Loucy (cell line): ENCODE measurements around the gene ZC2HC1B.

Source experiments
- H2AFZ ChIP-seq: fragments of 200-600 bp; sonication (generic); 2 replicates; pipeline ENCODE4 v1.6.0; 2016; ENCODE audit warnings: antibody characterized with exemption, mild to moderate bottlenecking, low read length, moderate library complexity
- H3F3A ChIP-seq: fragments of 200-600 bp; 2 replicates; pipeline ENCODE4 v1.6.0; 2016; ENCODE audit warnings: antibody characterized with exemption, low read depth, mild to moderate bottlenecking
- H3K27me3 ChIP-seq: fragments of 200-600 bp; sonication (generic); 2 replicates; pipeline ENCODE4 v1.6.1; 2014; ENCODE audit warnings: low read length, mild to moderate bottlenecking; ENCODE audit not compliant: insufficient read depth, poor library complexity, severe bottlenecking
- H3K36me3 ChIP-seq: fragments of 200-600 bp; sonication (generic); 2 replicates; pipeline ENCODE4 v1.6.1; 2016; ENCODE audit warnings: low read length; ENCODE audit not compliant: insufficient read depth
- H3K4me1 ChIP-seq: fragments of 200-600 bp; sonication (generic); 2 replicates; pipeline ENCODE4 v1.5.1; 2014; ENCODE audit warnings: low read length, mild to moderate bottlenecking; ENCODE audit not compliant: insufficient read depth, poor library complexity, severe bottlenecking
- H3K4me2 ChIP-seq: fragments of 200-600 bp; sonication (generic); 2 replicates; pipeline ENCODE4 v1.6.0; 2014; ENCODE audit warnings: antibody characterized with exemption, low read length, low read depth, mild to moderate bottlenecking; ENCODE audit not compliant: poor library complexity, severe bottlenecking
- H3K4me3 ChIP-seq: fragments of 200-600 bp; sonication (generic); 2 replicates; pipeline ENCODE4 v1.5.1; 2014; ENCODE audit warnings: low read length, mild to moderate bottlenecking, mixed read lengths; ENCODE audit not compliant: poor library complexity, severe bottlenecking
- H3K79me2 ChIP-seq: fragments of 200-600 bp; sonication (generic); 2 replicates; pipeline ENCODE4 v1.6.1; 2014; ENCODE audit warnings: low read length; ENCODE audit not compliant: insufficient read depth
- H3K9ac ChIP-seq: fragments of 200-600 bp; sonication (generic); 2 replicates; pipeline ENCODE4 v1.6.0; 2014; ENCODE audit warnings: mild to moderate bottlenecking, low read depth, low read length, moderate library complexity; ENCODE audit not compliant: poor library complexity, severe bottlenecking
- H3K9me2 ChIP-seq: fragments of 200-600 bp; sonication (generic); replicated peaks from 2 replicates; pipeline ENCODE4 v1.6.1; 2016; ENCODE audit warnings: low read depth, low read length, mixed read lengths
- H3K9me3 ChIP-seq: fragments of 200-600 bp; sonication (generic); 2 replicates; pipeline ENCODE4 v1.6.1; 2014; ENCODE audit warnings: mild to moderate bottlenecking, antibody characterized with exemption, low read length, low read depth; ENCODE audit not compliant: insufficient read depth
- H4K20me1 ChIP-seq: fragments of 200-600 bp; sonication (generic); 2 replicates; pipeline ENCODE4 v1.6.0; 2014; ENCODE audit warnings: antibody characterized with exemption, low read length, mild to moderate bottlenecking; ENCODE audit not compliant: insufficient read depth, poor library complexity, severe bottlenecking
- EZH2phosphoT487 ChIP-seq: fragments of 200-600 bp; IDR thresholded peaks from 2 replicates; pipeline ENCODE4 v1.6.1; 2018; ENCODE audit warnings: antibody characterized with exemption, mild to moderate bottlenecking, moderate library complexity, borderline replicate concordance
- TF ChIP-seq, protein P1 (sequence below): fragments of 200-600 bp; sonication (generic); conservative IDR thresholded peaks from 2 replicates; pipeline ENCODE4 v1.5.1; 2014; ENCODE audit warnings: mild to moderate bottlenecking, antibody characterized with exemption, low read length

Gene ZC2HC1B

DNA sequence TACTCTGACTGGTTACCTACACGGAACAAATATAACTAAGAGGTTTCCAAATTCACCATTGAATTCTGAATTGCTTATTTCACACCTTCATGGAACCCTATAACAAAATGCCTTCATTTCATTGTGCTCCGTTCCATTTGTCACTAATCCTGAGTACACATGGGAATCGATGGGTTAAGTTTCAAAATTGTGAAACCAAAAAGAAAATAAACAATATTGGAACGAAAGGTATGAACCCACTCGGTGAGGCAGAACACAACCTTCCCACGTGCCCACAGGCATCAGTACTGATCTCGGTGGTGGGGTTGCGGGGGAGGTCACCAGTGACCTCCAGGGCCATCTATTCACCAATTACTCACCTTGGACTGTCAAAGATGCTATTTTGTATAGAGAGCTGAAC is 109.8 kb downstream of the ZC2HC1B start:
- Histone ChIP-seq H3K4me3 (no peak overlapping the region), H4K20me1 (no peaks in the 10 kb centered on the region), H3K9ac (no peak overlapping the region), H3K36me3 (no peaks in the 10 kb centered on the region), H3K9me3 (no peaks in the 10 kb centered on the region), H3K79me2 (no peaks in the 10 kb centered on the region), H2AFZ (no peak overlapping the region), H3K9me2 (no peaks in the 10 kb centered on the region), H3K4me1 (peaks cover 50% of the 10 kb centered on the region), H3F3A (peaks cover 7% of the 10 kb centered on the region; the same call in 1 of the 2 replicates), H3K4me2 (no peak overlapping the region), H3K27me3 (no peaks in the 10 kb centered on the region)
- TF ChIP-seq, protein P1, sequence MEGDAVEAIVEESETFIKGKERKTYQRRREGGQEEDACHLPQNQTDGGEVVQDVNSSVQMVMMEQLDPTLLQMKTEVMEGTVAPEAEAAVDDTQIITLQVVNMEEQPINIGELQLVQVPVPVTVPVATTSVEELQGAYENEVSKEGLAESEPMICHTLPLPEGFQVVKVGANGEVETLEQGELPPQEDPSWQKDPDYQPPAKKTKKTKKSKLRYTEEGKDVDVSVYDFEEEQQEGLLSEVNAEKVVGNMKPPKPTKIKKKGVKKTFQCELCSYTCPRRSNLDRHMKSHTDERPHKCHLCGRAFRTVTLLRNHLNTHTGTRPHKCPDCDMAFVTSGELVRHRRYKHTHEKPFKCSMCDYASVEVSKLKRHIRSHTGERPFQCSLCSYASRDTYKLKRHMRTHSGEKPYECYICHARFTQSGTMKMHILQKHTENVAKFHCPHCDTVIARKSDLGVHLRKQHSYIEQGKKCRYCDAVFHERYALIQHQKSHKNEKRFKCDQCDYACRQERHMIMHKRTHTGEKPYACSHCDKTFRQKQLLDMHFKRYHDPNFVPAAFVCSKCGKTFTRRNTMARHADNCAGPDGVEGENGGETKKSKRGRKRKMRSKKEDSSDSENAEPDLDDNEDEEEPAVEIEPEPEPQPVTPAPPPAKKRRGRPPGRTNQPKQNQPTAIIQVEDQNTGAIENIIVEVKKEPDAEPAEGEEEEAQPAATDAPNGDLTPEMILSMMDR = no peak
- TF ChIP-seq EZH2phosphoT487 = no peak

DNA sequence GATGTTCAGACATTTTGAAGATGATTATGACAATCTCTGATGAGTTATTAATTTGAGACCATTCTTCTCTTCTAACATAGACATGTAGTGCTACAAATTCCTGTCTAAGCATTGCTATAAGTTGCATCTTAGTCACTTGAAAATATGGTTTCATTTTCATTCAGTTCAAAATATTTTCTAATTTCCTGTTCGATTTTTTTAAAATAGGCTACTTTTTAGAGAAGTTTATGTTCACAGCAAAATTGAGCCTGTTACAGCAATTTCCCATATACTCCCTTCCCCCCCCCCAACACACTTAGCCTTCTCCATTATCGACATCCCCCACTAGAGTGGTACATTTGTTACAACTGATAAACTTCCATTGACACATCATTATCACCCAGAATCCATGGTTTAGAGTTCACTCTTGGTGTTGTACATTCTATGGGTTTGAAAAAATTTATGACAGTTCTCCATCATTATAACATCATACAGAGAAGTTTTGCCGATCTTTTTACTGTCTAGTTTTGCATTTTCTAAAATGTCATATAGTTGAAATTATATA is 112.6 kb downstream of the ZC2HC1B start:
- H3K9ac ChIP-seq = peak overlapping the region; percentile 17
- no peak for TF ChIP-seq EZH2phosphoT487
- TF ChIP-seq, protein P1 = no peak
- H3F3A ChIP-seq = no peaks in the 10 kb centered on the region
- H3K9me2 ChIP-seq = no peaks in the 10 kb centered on the region
- H3K4me1 ChIP-seq = peaks cover 22% of the 10 kb centered on the region
- no peaks in the 10 kb centered on the region for H3K27me3 ChIP-seq
- H3K9me3 ChIP-seq = no peaks in the 10 kb centered on the region
- H3K4me2 ChIP-seq = peak overlapping the region; percentile 32
- H3K36me3 ChIP-seq = no peaks in the 10 kb centered on the region
- peak overlapping the region; percentile 34 for H3K4me3 ChIP-seq
- peak overlapping the region; percentile 55; the same call in 1 of the 2 replicates for H2AFZ ChIP-seq
- no peaks in the 10 kb centered on the region for H4K20me1 ChIP-seq
- no peaks in the 10 kb centered on the region for H3K79me2 ChIP-seq

DNA sequence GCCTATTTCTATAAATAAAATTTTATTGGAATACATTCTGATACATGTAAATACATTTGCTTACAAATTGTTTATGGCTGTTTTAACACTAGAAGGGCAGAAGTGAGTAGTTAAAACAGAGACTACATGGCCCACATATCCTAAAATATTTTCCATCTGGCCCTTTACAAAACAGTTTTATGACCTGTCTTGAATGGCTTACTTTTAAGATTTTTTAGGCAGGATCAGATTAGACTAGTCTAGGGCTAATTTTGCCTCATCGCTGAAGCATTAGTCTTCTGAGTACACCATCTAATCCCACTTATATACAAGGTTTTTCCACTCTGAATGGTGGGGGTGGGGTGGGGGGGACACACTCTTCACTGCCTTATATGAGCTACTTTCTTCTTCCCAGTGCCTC is 116.6 kb downstream of the ZC2HC1B start:
- peaks cover 12% of the 10 kb centered on the region for H3K4me1 ChIP-seq
- H3K4me3 ChIP-seq = no peak overlapping the region
- no peaks in the 10 kb centered on the region for H3K79me2 ChIP-seq
- H2AFZ ChIP-seq = no peak overlapping the region
- H3K36me3 ChIP-seq = no peaks in the 10 kb centered on the region
- H3K9ac ChIP-seq = no peak overlapping the region
- H3K27me3 ChIP-seq = no peaks in the 10 kb centered on the region
- H3F3A ChIP-seq = no peaks in the 10 kb centered on the region
- no peak for TF ChIP-seq EZH2phosphoT487
- TF ChIP-seq, protein P1 = no peak
- H4K20me1 ChIP-seq = no peaks in the 10 kb centered on the region
- H3K4me2 ChIP-seq = no peak overlapping the region
- no peaks in the 10 kb centered on the region for H3K9me2 ChIP-seq
- no peaks in the 10 kb centered on the region for H3K9me3 ChIP-seq
